ENCODE results near the gene ENTHD1.

ENTHD1 gene

DNA sequence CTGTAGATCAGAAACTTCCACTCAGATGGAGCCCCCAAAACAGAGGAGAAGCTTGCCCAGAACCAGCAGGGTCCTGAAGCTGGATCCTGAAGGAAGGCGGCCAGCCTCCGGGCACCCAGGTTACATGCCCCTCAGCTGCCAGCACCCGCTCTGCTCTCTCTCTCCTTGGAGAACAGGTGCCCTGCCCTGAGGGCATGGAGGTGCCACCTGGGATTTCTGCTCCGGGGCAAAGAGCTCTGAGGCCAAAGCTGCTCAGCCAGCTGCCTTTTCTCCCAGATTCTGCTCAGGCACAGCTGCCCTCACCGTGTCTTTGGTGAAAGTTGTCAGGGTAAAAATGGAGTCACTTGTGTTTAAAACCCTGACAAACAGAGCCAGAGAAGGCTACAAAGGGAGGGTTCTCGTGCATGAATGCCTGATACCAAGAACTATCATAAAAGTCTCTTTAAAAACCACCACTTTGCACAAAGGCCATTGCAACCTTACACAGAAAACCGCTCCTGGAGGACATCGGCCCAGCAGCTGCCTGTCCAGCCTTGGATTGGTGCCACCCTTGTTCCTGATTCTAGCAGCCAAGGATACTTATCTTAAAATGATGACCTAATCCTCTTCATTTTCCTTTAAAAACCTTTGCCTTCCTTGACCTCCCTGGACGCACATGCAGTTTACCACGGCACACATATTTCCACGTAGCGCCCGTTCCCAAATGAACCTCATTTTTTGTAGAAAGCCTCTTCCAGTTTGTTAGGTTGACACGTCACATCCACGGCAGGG, 183.0 kb downstream of the ENTHD1 start:
- no peak for DNase-seq

DNA sequence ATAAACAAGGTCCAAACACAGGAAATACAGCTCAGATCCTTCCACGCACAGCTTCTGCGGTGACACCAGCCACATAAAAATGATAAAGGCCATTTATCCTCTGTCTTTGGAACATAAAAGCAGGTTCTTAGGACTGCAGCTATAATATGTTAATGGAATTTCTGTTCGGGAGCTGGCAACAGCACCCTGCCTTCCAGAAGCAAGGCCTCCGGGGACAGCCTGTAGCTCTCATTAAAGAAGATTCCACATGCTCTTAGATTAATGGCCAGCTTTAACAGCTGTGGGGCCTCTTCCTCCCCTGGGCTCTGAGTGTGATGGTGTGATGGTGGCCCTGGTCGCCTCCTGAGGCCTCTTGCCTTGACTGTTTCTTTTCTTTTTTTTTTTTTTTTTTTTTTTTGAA, 185.7 kb downstream of the ENTHD1 start:
- DNase-seq, result no peak

DNA sequence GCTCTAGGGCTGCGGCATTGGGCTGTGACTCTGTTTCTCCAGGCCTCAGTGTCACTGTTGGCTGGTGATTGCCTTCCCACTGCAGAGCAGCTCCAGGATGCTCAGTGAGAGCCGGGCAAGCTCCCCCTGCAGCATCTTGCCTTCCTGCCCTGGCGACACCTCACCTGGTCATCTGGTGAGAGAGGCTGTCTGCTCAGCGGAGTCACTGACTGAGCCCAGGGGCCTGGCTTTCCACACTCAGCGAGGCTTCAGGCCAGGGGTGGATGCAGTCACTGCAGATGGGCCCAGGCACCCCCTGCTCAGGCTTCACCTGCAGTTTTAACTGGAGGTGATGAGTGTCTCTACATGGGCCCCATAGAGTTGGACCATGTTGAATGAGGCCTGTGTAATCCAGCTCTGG, 186.2 kb downstream of the ENTHD1 start:
- no peak for DNase-seq

DNA sequence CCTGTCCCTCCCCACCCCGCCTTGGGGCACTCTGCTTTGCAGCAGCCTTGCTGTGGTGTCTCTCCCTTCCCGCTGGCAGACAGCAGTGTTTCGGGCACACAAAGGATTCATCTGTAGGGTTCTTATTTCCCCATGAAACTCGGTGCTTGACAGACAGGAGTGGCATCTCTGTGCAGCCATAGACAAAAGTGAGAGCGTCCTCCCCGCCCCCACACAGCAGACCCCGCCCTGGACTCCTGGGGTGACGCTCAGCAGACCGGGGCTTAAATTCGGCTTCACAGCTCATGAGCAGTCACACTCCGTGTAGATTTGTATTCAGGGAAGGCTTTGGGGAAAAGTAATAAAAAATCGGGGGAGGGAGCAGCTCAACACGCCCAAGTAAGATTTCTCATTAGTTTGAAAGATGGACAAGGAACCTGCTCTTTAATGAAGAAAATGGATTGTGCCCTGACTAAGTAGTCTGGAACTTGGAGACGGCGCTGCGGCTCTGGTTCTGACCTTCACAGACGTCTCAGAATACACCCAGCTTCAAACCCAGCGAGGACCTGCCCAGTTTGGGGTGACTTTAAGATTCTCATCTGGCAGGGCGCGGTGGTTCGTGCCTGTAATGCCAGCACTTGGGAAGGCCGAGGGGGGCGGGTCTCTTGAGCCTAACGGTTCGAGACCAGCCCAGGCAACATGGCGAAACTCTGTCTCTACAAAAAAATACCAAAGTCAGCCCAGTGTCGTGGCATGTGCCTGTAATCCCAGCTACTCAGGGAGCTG, 187.0 kb downstream of the ENTHD1 start:
- DNase-seq, result no peak

DNA sequence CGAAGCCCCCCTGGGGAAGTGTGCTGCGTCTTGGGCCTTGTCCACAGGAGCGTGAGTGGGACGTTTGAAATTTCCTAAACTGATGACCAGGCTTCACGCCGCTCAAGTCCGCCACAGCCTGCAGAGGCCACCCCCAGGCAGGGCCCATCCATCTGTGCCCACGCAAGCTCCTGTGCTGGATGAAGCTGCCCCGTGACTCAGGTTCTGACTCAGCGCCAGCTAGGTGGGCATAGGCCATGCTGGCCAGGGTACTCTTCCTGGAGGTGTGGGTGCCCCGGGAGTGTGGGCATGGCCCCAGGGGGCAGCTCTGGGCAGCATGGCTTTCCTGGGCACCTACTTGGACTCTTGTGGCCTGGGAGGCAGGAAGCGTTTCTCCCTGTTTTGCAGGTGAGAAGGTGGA, 188.2 kb downstream of the ENTHD1 start:
- DNase-seq, result no peak

DNA sequence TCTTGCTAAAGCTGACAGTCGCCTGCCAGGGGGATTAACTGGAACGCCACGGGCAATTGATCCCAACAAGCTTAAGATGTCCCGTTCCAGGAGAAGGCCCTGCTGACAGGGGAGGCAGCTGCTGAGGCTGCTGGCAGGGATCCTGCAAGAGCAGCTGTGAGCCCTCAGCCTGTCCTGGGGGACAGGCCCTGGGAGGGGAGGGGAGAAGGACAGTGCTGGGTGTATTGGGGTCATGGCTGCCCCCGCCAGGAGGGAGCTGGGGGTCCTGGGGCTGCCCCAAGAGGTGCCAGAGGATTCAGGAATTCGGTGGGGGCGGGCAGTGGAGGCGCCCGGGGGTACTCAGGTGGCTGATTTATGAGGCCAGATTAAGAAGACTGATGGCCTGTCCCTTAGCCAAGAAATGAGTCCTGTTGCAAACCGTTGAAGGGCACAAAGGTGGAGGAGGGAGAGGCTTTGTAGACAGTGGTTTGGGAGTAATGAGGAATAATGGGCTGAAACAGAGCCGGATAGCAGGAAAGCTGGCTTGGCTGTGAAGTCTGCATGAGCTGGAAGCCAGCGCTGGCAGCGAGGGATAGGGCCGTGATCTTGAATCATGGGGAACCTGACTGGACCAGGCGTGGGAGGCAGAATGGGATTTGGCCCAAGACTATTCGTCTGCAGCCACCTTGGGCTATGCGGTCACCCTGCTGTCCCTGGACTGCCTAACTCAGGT, 189.5 kb downstream of the ENTHD1 start:
- DNase-seq, result no peak

DNA sequence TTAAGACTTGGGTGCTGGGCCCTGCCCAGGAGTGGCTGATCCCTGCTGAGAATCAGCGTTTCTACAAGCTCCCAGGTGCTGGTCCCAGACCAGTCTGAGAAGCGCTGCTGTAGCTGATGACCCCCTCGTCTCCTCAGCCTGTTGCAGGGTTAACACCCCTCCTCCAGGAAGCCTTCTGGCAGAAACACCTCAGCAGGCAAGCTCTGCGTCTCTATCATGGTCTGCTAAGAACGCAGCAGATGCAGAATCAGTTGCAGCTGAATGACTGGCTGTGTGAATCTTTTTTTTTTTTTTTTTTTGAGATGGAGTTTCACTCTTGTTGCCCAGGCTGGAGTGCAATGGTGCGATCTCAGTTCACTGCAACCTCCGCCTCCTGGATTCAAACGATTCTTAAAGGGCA, 190.5 kb downstream of the ENTHD1 start:
- DNase-seq, result no peak

DNA sequence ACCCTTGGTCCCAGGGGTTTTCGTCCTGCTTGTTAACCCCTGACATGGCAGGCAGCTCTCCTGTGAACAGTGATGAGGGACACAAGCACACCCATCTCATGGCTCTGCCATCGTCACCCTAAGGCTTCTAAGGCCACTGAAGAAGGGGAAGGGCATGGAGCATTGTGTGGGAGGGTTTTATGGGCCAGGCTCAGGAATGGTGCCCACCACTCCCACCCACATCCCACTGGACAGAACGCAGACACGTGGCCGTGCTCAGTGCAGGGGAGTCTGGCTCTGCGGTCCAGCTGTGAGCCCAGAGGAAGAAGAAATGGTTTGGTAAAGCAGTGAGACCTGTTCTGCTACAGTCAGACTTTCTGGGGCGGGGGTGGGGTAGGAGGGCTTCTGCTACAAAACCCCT, 193.0 kb downstream of the ENTHD1 start:
- no peak for DNase-seq

DNA sequence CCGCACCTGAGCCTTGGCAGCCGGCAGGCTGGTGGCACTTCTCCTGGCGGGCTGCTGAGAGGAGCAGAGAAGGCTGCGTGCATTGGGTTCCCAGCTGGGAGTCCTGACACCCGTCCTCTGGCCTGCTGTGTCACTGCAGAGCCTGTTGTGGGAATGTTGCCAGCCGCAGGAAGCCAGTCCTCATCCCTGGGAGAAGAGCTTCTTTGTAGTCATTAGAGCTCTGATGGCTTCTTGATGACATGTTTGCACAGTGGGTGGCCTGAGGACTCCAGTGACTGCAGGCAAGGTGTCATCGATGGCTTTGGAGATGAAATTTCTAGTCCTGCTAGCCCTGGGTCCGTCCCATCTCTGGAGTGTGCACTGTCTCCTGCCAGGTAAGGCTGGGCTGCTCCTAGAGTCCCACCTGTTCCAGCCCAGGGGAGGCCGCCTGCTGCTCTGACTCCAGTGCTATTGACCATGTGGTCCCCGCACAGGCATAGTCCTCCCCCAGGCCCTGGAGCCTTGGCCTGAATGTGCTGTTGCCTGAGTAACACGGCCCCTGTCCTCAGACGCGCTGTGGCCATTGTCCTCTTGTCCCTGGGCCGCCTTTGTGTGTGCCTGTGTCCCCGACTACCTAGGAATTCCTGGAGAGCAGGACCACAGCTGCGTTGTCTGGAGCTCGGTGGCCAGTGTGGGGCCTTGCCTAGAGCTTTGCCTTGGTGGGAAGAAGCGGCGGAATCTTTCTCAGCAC, 193.8 kb downstream of the ENTHD1 start:
- DNase-seq, result no peak

DNA sequence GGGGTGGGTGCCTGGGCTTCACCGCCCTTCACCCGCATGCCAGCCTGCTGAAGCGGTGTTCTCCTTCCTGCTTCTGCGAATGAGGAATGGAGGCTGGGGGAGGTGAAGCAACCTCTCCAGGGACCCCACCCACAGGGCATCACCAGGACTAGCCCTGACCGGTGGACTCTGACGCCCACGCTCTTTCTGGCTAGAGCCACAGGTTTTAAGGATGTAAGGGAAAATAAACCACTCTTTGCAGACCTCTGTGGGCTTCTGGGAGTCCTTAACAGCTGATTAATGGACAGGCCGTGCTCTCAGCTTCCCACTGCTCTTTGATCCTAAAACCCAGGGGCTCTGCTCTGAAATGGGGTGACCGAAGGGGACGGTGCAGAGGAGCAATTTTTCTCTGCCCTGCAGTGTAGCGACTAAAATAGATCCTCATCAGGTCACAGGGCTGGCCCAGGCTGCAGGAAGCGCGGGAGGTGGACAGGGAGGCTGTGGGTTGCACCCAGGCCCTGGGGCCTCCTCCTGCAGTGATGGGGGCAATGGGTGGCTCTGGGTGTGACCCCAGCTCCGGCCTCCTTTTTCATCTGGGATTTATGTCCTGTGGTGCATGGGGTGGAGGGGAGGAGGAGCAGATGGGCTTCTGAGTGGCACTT, 195.7 kb downstream of the ENTHD1 start:
- no peak for DNase-seq

DNA sequence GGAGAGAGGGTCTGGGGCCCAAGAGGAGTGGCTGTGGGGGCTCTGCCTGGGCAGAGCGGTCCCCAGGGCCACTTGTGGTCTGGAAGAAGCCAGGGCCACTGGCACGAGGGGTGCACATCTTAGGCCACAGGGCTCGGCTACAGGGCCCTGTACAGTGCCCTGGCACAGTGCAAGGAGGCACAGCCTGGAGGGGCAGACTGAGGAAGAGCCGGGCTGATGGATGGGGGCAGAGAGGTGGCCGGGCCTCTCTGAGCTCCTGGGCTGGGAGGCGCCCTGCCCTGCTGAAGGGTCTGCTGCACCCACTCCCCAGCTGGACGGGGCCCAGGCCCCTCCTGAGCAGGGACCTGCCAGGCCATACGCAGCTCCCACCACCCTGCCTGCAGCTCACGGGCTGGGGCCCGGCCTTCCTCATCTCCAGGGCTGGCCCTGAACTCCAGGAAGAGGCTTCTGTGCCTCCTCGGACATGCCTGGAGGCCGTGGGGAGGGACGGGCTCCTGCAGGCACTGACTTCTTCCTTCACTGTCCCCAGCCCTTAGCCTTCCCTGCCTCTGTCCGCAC, 199.5 kb downstream of the ENTHD1 start:
- DNase-seq, result no peak
